ENCODE results near the gene NLRP10.

GRCh38 chr11:8013833-8014232 is 48.6 kb upstream of the NLRP10 start:
- TF ChIP-seq CTCF (IDR thresholded peaks at IDR 0.05) = no peak
- no peak for TF ChIP-seq POLR2A (IDR thresholded peaks at IDR 0.05)
